NB4 (cell line): ENCODE measurements around the gene NPTXR.

Experiments
- CTCF ChIP-seq: IDR thresholded peaks from one replicate; pipeline ENCODE4 v1.5.1; 2012; ENCODE audit warnings: low read depth, low read length
- MYC ChIP-seq: IDR thresholded peaks from 2 replicates; pipeline ENCODE4 v1.6.1; 2011; ENCODE audit warnings: low read depth, low read length
- POLR2A ChIP-seq: IDR thresholded peaks from 2 replicates; pipeline ENCODE4 v1.6.1; 2011; ENCODE audit warnings: mild to moderate bottlenecking; ENCODE audit not compliant: insufficient read length; ENCODE audit errors: extremely low read depth
- TF ChIP-seq, protein P1 (sequence below): IDR thresholded peaks from 2 replicates; pipeline ENCODE4 v1.6.1; 2011; ENCODE audit warnings: low read depth, low read length

DNA sequence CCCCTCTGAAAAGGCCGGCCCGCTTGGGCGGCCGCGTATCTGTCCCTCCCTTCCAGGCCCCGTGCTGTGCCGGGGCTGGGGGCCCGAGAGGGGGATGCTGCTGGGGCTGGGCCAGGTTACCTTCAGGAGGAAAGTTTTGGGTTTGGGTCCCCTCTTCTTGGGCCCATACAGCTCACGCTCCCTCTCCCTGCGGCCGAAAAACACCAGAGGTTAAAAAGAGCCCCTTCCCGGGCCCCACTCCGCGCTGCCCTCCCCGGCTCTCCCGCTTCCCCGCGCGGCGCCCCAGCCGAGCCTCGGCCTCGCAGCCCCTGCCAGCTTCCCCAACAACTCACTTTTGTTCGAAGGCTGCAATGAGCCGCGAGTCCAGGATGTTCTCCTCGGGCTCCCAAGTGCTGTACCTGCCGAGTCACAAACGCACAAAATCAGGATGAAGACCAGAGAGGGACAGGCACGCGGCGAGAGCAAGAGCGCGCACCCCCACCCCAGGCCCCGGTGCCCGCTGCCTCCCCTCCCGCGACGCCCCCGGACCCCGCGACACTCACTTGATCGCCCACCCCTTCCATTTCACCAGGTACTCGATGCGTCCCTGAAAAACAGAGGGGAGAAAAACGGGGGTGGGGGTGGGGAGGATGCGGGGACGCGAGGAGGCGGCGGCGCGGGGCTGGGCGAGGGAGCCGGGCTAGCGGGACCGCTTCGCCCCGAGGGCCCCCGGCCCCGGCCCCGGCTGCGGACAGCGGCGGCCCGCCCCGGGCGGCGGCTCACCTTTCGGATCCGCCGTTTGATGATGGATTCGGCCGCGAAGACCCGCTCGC lies 27.7 kb upstream of the NPTXR start:
- no peak for TF ChIP-seq POLR2A
- no peak for TF ChIP-seq CTCF
- TF ChIP-seq, protein P1, sequence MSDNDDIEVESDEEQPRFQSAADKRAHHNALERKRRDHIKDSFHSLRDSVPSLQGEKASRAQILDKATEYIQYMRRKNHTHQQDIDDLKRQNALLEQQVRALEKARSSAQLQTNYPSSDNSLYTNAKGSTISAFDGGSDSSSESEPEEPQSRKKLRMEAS: no peak
- TF ChIP-seq MYC: no peak
